Hematopoietic multipotent progenitor cell treated with erythropoietin and hydrocortisone succinate and interleukin-3 and kit ligand, for 15 days (in vitro differentiated cells): Measurements from ENCODE around the gene ITGA4.

Source experiments
- DNase-seq: peaks from one replicate; pipeline ENCODE4 v3.0.0-alpha.2; 2015; ENCODE audit warnings: low spot score

ITGA4 gene

GRCh38 chr2:181458871-181459270, 1.7 kb downstream of the ITGA4 start:
- DNase-seq = no peak

DNA sequence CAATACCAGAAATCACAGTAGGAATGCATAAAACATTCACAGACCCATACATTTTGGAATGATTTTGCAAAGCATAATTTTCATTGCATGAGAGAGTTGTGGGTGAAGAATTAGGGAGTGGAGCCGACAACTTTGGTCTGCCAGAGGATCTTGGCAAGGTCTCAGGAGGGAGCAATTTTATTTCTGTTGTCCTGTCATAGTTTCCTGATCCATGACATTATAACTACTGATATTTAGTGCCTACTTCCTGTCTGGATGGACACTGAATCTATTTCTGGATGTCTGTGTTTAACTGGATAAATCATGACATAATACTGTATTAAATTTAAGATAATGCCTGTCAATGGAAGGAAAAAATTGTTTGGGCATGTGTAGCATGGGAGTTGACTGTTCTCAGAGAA, 2.4 kb downstream of the ITGA4 start:
- no peak for DNase-seq

- peak; percentile 87 for DNase-seq
Observed at GRCh38 chr2:181461056-181461997, 4.1 kb downstream of the ITGA4 start.

- peak; percentile 57 for DNase-seq
Observed at GRCh38 chr2:181462033-181462432, 4.8 kb downstream of the ITGA4 start.

DNA sequence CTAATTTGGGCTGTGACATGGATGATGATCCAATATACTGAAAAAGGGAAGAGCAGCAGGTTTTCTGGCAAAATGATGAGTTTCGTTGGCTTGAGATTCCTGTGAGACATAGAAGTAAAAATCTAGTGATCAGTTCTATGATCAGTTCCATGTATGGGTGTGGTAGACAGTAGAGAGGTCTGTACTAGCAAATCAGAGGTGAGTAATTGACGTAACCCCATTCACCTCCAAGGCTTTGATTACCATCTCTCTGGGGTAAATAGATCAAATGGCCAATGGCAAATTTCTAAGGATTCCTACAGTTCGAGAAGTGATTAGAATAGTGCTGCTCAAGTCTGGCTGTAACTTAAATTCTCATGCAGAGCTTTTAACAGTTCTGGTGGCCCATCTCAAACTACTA, 6.4 kb downstream of the ITGA4 start:
- no peak for DNase-seq

- DNase-seq = no peak
Observed at GRCh38 chr2:181464966-181465365, 7.8 kb downstream of the ITGA4 start.

DNA sequence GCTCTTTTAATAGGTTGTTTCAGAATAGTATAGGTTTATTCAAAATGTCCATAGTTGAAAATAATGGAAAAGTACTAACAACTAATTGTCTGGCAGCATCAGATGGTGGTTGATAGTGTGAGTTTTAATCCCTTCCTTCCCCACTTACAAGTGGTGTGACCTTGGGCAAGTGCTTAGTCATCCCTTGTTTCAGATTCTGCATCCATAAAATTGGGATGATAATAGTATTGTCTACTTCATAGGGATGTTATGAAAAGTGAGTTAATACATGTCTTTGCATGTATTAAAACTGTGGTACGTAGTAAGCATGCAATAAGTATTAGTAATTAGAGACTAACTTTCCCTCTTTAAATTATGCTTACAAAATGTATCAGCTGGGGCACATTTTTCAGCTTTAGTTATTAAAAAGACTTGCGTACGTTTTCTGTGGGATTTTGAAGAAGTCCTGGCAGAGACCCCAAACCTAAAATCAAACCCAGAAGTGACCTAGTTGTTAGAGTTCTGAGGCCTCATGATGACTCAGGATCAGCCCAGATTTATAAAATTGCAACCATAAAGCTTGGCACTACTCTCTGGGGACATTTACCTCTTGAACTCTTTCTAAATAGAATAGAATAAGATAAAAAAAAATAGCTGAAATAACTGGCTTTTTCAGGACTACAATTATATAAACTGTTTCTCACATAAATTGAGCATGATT, 8.6 kb downstream of the ITGA4 start:
- no peak for DNase-seq

GRCh38 chr2:181466661-181467576, 9.7 kb downstream of the ITGA4 start:
- peak; percentile 84 for DNase-seq

GRCh38 chr2:181467966-181468707, 11.0 kb downstream of the ITGA4 start:
- no peak for DNase-seq

GRCh38 chr2:181468811-181469210, 11.6 kb downstream of the ITGA4 start:
- DNase-seq = no peak

- no peak for DNase-seq
Observed at GRCh38 chr2:181471226-181471625, 14.0 kb downstream of the ITGA4 start.

DNA sequence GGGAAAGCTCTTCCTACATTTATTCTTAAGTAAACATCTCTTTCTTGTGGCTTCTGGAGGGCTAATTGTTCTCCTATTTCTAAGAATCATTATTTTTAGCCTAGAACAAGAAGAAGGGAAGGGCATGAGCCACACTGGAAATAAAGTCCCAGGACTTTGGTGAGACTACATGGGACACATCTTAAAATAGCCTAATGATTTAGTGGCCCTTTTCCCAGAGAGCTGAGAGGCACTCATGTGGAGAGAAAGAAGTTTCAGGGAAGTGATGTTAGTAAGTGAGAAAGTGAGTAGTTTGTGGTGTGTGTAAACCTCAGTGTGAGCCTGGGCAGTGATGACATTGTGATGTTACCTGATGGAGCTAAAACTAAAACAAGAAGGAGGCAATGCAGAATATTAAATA, 14.6 kb downstream of the ITGA4 start:
- no peak for DNase-seq

DNA sequence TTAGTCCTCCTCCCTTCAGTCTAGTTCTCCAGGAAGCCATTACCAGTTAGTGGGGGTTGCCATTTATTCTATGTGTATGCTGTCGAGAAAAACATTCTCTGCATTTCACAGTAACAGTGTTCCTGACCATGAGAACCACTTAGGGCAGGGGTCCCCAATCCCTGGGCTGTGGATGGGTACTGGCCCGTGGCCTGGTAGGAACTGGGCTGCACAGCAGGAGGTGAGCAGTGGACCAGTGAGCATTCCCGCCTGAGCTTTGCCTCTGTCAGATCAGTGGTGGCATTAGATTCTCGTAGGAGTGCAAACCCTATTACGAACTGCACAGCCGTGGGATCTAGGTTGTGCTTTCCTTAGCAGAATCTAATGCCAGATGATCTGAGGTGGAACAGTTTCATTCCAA, 15.8 kb downstream of the ITGA4 start:
- DNase-seq = no peak

DNA sequence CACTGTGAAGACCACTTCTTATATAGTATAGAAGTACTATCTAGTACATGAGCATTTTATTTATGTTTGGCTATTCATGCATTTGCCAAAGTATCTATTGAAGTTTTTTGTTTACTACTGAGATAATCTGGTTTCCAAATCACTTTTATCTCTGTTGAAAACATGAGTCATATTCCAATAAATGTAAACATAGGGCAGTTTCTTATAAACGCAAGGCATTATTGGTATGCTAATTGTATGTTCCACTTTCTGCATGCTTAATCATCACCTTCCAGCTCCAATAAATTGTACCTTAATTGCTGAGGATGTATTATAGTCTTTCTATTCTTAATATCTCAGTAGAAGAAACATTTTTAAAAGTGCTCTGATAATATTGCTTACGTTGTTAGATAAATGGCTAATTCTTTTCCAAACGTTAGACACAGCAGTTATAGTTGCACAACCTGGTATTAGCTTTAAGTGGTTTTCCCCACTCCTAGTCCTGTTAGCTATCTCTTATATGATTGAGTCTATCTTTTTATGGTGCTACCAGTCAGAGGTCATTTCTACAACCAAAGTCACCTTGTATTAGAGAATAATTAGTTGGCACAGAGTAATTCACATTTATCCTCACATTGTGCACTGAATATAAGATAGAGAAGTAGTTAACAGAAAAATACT, 17.2 kb downstream of the ITGA4 start:
- no peak for DNase-seq

DNA sequence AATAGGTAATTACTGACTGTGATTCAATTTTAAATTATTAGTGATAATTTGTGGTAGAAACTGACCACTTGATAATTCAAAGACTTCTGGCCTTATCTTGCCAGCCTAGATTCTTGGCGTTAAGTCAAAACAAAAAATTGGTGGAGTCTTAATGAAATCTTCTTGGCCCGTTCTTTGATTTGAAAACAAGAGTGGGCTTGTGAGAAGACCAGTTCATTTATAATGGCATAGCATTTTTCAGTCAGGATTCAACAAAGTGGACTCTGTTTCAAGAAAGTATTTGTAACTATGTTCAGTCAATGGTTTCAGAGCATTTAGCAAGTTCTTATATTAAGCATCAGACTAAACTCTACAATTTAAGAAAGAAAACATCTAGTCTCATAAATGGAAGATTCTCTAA, 26.0 kb downstream of the ITGA4 start:
- no peak for DNase-seq

DNA sequence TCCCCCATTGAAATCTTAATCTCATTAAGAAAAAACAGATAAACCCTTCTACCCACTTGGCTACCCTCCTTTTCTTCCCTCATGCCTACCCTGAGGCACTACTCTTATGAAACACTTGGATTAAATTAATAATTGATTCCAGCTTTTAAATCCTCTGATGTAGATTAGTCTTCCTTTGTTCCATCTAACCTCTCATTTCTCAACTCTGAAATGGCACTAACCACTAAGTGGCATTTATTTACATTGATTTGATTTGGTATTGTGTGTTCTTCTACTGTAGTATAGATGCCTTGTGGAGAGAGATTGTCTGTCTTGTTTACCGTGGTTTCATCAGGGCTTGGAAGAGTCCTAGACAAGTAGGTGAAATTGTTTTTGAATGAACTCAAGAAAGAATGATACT, 26.7 kb downstream of the ITGA4 start:
- no peak for DNase-seq

- no peak for DNase-seq
Observed at GRCh38 chr2:181484851-181485637, 27.9 kb downstream of the ITGA4 start.

DNA sequence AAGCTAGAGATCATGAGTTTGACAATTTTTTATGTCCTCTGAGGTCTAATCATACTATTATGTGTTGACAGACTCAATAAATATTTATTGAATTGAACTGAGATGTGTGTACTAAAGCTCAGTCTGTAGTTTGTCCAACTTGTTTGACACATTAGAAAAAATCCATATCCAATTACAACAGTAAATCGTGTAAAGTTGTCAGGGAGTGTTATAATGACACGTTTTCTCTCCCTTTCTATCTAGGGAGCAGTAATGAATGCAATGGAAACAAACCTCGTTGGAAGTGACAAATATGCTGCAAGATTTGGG, 28.4 kb downstream of the ITGA4 start:
- DNase-seq = no peak

DNA sequence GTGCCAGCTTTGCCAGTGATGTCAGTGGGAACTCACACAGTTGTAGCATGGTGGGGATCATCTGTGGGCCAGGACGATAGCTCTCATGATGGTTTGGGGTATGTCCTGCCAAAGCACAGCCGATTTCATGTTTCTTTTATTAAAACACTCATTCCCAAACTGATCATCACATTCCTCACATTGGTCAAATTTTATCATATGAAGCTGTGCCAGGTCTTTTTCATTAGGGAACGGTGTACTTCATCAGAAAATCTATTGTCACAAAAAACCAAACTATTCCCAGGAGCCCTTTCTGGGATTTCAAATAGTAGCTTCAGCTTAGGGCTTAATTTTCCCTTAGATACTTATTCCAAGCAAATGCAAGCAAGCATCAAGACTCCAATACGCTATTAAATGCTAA, 42.0 kb downstream of the ITGA4 start:
- no peak for DNase-seq

DNA sequence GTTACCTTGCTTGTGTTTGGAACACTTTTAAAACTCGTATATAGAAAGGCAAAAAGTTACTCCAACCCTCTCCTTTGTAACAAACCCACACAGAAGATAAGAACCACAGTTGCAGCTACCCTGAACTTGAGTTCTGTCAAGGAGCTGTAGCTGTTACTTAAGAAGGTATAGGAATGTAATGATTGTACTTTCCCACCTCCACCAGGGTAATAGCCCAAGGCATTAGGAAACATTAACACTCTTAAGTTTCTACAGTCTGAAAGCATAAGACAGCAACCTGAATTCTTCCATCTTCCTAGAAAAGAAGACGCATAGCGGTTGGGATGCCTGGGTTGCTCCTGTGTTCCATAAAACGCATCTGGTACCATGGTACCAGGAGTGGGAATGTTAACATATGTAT, 43.0 kb downstream of the ITGA4 start:
- DNase-seq = no peak
